Mesenchymal stem cell (in vitro differentiated cells and primary cell): ENCODE data around the gene SNX24. TPM values are rescaled to one million over a fixed set of nuclear protein-coding genes. Genes with fewer than 3 reads are reported as not detected.

ENCODE experiments used
- DNase-seq: peaks from one replicate; pipeline ENCODE4 v3.0.0-alpha.2; 2013
- H2AFZ ChIP-seq: one replicate; pipeline ENCODE4 v1.6.1; 2013; ENCODE audit warnings: low read depth, mild to moderate bottlenecking, control low read depth, inconsistent platforms, low read length, moderate library complexity
- H2AK5ac ChIP-seq: 2 replicates; pipeline ENCODE4 v1.6.1; 2013; ENCODE audit warnings: low read length, moderate library complexity, mild to moderate bottlenecking, inconsistent platforms; ENCODE audit not compliant: severe bottlenecking
- H2BK120ac ChIP-seq: one replicate; pipeline ENCODE4 v1.6.1; 2013; ENCODE audit warnings: low read depth, mild to moderate bottlenecking, inconsistent platforms, low read length, moderate library complexity
- H2BK12ac ChIP-seq, 2 experiments: one replicate each; pipeline ENCODE4 v1.6.1; 2013; ENCODE audit warnings: inconsistent platforms in 2 of 2, low read length in 2 of 2, mild to moderate bottlenecking in 2 of 2, moderate library complexity in 2 of 2, control low read depth in 1 of 2
- H2BK15ac ChIP-seq: one replicate; pipeline ENCODE4 v1.6.1; 2013; ENCODE audit warnings: mild to moderate bottlenecking, low read depth, inconsistent platforms; ENCODE audit not compliant: poor library complexity, severe bottlenecking
- H2BK5ac ChIP-seq: 2 replicates; pipeline ENCODE4 v1.6.1; 2013; ENCODE audit warnings: low read depth, mild to moderate bottlenecking, low read length, control low read depth, inconsistent platforms; ENCODE audit not compliant: poor library complexity, severe bottlenecking
- H3K14ac ChIP-seq, 2 experiments: one replicate each; pipeline ENCODE4 v1.6.1; 2013; ENCODE audit warnings: inconsistent platforms in 2 of 2, low read length in 2 of 2, control low read depth in 1 of 2, mild to moderate bottlenecking in 1 of 2, moderate library complexity in 1 of 2
- H3K18ac ChIP-seq, 2 experiments: one replicate each; pipeline ENCODE4 v1.6.1; 2013; ENCODE audit warnings: inconsistent platforms in 2 of 2, low read length in 2 of 2, control low read depth in 1 of 2, low read depth in 1 of 2, mild to moderate bottlenecking in 1 of 2
- H3K23ac ChIP-seq, 2 experiments: one replicate each; pipeline ENCODE4 v1.6.1; 2013; ENCODE audit warnings: inconsistent platforms in 2 of 2, low read length in 2 of 2, mild to moderate bottlenecking in 2 of 2, moderate library complexity in 2 of 2, control low read depth in 1 of 2
- H3K27ac ChIP-seq: 2 replicates; pipeline ENCODE4 v1.5.1; 2013; ENCODE audit warnings: mild to moderate bottlenecking, moderate library complexity, low read length, control low read depth, inconsistent platforms; ENCODE audit not compliant: poor library complexity, severe bottlenecking
- H3K27me3 ChIP-seq, 2 experiments: 2 replicates each; pipeline versions ENCODE4 v1.6.1 to v1.7.0; 2013; ENCODE audit warnings: low read length in 2 of 2, mild to moderate bottlenecking in 2 of 2, moderate library complexity in 2 of 2, control low read depth in 1 of 2, inconsistent platforms in 1 of 2; ENCODE audit not compliant: control insufficient read depth in 1 of 2, insufficient read depth in 1 of 2
- H3K36me3 ChIP-seq, 2 experiments: 2 replicates each; pipeline versions ENCODE4 v1.6.1 to v1.7.0; 2013; ENCODE audit warnings: low read length in 2 of 2, control low read depth in 1 of 2, inconsistent platforms in 1 of 2, low read depth in 1 of 2, mild to moderate bottlenecking in 1 of 2; ENCODE audit not compliant: insufficient read depth in 2 of 2, control insufficient read depth in 1 of 2
- H3K4ac ChIP-seq, 2 experiments: one replicate each; pipeline ENCODE4 v1.6.1; 2013; ENCODE audit warnings: inconsistent platforms in 2 of 2, low read length in 2 of 2, mild to moderate bottlenecking in 2 of 2, moderate library complexity in 2 of 2, control low read depth in 1 of 2, low read depth in 1 of 2
- H3K4me1 ChIP-seq: 2 replicates; pipeline ENCODE4 v1.6.1; 2013; ENCODE audit warnings: low read depth, low read length, control low read depth; ENCODE audit not compliant: control insufficient read depth, insufficient read depth
- H3K4me2 ChIP-seq: 2 replicates; pipeline ENCODE4 v1.6.1; 2013; ENCODE audit warnings: low read length, mild to moderate bottlenecking, inconsistent platforms; ENCODE audit not compliant: poor library complexity, severe bottlenecking
- H3K4me3 ChIP-seq, 2 experiments: 2 replicates each; pipeline versions ENCODE4 v1.5.1 to v1.7.0; 2013; ENCODE audit warnings: low read length in 2 of 2, mild to moderate bottlenecking in 2 of 2, control low read depth in 1 of 2, low read depth in 1 of 2; ENCODE audit not compliant: insufficient read depth in 1 of 2
- H3K79me1 ChIP-seq: replicated peaks from 2 replicates; pipeline ENCODE4 v1.6.1; 2013; ENCODE audit warnings: mild to moderate bottlenecking, control low read depth, low read length, inconsistent platforms; ENCODE audit not compliant: poor library complexity, severe bottlenecking
- H3K9ac ChIP-seq: 2 replicates; pipeline ENCODE4 v1.7.0; 2013; ENCODE audit warnings: mild to moderate bottlenecking, low read length, moderate library complexity
- H3K9me3 ChIP-seq: 2 replicates; pipeline ENCODE4 v1.7.0; 2013; ENCODE audit warnings: mild to moderate bottlenecking, low read length; ENCODE audit not compliant: control insufficient read depth
- H4K8ac ChIP-seq: one replicate; pipeline ENCODE4 v1.6.1; 2013; ENCODE audit warnings: inconsistent platforms, mild to moderate bottlenecking, low read length, moderate library complexity
- H4K91ac ChIP-seq: one replicate; pipeline ENCODE4 v1.6.1; 2013; ENCODE audit warnings: mild to moderate bottlenecking, low read length, inconsistent platforms
- WGBS: methylation state at CpG from one replicate; pipeline ENCODE4 v1.1.7; 2013; ENCODE audit warnings: mixed read lengths; 5-methylcytosine and 5-hydroxymethylcytosine counted together
- small RNA-seq: library from polyadenylated mRNA; stranded (forward); fragments of <200 nt; extraction: miRNeasy Mini kit (QIAGEN cat#:217004); gene quantifications from one replicate; pipeline ENCODE3, GENCODE V24; 2013; ENCODE audit warnings: low read depth

Gene SNX24

GRCh38 chr5:123047706-123048105 lies 202.3 kb downstream of the SNX24 start:
- H3K23ac ChIP-seq, result no peak overlapping the region
- no peak overlapping the region for H3K14ac ChIP-seq
- H3K18ac ChIP-seq, result no peak overlapping the region
- no peaks in the 10 kb centered on the region for H3K36me3 ChIP-seq
- H3K27ac ChIP-seq, result no peak overlapping the region
- no peak overlapping the region for H2AK5ac ChIP-seq
- no peak overlapping the region for H2BK12ac ChIP-seq
- H2AFZ ChIP-seq, result no peak overlapping the region
- no CpG with 5 or more reads among the region's 1 CpG for WGBS
- no peak overlapping the region for H2BK15ac ChIP-seq
- no peak for DNase-seq
- peaks cover 2% of the 10 kb centered on the region for H3K9me3 ChIP-seq
- H3K4ac ChIP-seq, result no peak overlapping the region
- no peak overlapping the region for H3K4me3 ChIP-seq
- no peak overlapping the region for H2BK120ac ChIP-seq
- no peaks in the 10 kb centered on the region for H3K27me3 ChIP-seq
- no peak overlapping the region for H4K91ac ChIP-seq
- H3K9ac ChIP-seq, result no peak overlapping the region
- H3K4me2 ChIP-seq, result no peak overlapping the region
- no peaks in the 10 kb centered on the region for H3K4me1 ChIP-seq
- no peaks in the 10 kb centered on the region for H3K79me1 ChIP-seq
- H4K8ac ChIP-seq, result no peak overlapping the region
- no peak overlapping the region for H2BK5ac ChIP-seq

- H3K79me1 ChIP-seq, result no peaks in the 10 kb centered on the region
- H3K14ac ChIP-seq, result no peak overlapping the region
- DNase-seq, result no peak
- no peak overlapping the region for H3K4me2 ChIP-seq
- H3K4me3 ChIP-seq, result no peak overlapping the region
- H3K23ac ChIP-seq, result no peak overlapping the region
- H4K91ac ChIP-seq, result no peak overlapping the region
- H2AK5ac ChIP-seq, result no peak overlapping the region
- no peak overlapping the region for H2AFZ ChIP-seq
- no peak overlapping the region for H3K4ac ChIP-seq
- H3K18ac ChIP-seq, result no peak overlapping the region
- 90% methylated on average over 2 of the region's 2 CpGs for WGBS
- no peak overlapping the region for H2BK15ac ChIP-seq
- H2BK12ac ChIP-seq, result no peak overlapping the region
- H4K8ac ChIP-seq, result no peak overlapping the region
- peaks cover 2% of the 10 kb centered on the region for H3K9me3 ChIP-seq
- H3K9ac ChIP-seq, result no peak overlapping the region
- no peak overlapping the region for H2BK5ac ChIP-seq
- no peak overlapping the region for H3K27ac ChIP-seq
- no peaks in the 10 kb centered on the region for H3K27me3 ChIP-seq
- H3K36me3 ChIP-seq, result no peaks in the 10 kb centered on the region
- H2BK120ac ChIP-seq, result no peak overlapping the region
- H3K4me1 ChIP-seq, result no peaks in the 10 kb centered on the region
Measured at GRCh38 chr5:123051206-123051605, 205.8 kb downstream of the SNX24 start.

Small RNA genes lying within 50 kb of the gene (small RNA-seq; reads per million reads assigned to genes)
- gene RN7SL689P, result not detected
